NOMO-1 treated with DMSO at 0.1 percent for 48 hours (cell line): ENCODE results near the gene ENO2.

Experiments used
- DNase-seq: peaks from one replicate; lab custom pipeline; 2025; ENCODE audit not compliant: unreplicated experiment; lab: John Stamatoyannopoulos, UW

The ENO2 gene

DNA sequence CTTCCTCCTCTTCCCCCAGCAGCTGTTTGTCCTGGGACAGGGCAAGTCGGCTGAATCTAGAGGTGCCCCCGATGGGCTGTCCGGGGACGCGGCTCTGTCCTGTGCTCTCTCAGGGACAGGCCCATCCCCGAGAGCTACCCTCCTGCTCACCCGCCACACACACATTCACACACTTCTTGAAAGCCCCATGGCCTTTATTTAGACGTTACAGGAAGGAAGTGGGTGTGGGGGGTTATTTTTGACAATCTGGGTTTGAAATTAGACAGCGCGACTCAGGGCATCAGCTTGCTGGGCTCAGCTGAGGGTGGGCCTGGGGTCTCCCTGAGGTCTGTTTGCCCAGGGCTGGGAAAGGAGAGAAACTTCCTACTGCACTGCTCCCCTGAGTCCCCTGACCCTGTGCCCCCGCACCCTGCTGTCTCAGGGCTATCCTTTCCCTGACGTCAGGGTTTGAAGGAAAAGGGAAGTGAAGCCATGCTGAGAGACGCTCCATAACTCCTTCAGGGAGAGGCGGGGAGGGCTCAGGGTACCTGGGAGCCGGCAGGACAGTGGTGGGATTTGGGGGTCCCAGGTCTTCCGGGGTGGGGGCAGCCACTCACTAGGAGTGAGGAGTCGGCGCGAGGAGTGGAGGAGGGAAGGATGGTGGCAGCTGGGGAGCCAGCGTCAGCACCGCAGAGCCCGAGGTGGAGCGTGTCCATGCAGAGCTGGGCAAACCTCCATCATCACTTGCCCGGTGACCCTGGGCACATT lies 44.9 kb downstream of the ENO2 start:
- peak; percentile 94 for DNase-seq

DNA sequence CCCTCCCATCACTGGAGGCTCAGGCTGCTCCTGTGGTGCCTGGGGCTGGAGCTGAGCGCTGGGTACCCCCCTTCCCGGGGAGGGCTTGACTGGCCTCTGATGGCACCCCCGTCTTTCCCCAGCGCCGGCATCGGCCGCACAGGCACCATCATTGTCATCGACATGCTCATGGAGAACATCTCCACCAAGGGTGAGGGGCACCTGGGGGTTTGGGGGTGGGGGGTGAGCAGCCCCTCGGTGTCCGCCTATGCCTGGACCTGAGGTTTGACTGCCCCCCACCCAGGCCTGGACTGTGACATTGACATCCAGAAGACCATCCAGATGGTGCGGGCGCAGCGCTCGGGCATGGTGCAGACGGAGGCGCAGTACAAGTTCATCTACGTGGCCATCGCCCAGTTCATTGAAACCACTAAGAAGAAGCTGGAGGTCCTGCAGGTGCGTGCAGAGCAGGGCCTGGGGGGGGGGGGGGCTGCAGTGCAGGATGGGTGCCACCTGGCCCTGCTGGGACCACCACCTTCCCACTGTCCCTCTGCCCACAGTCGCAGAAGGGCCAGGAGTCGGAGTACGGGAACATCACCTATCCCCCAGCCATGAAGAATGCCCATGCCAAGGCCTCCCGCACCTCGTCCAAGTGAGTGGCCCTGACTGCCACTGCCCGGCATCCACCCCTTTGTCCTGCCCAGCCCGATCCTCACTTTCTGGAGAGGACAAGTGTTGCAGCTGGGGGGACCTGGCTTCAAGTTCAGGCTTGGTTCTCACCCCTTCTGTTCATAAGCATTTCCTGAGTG lies 45.6 kb downstream of the ENO2 start:
- no peak for DNase-seq

DNA sequence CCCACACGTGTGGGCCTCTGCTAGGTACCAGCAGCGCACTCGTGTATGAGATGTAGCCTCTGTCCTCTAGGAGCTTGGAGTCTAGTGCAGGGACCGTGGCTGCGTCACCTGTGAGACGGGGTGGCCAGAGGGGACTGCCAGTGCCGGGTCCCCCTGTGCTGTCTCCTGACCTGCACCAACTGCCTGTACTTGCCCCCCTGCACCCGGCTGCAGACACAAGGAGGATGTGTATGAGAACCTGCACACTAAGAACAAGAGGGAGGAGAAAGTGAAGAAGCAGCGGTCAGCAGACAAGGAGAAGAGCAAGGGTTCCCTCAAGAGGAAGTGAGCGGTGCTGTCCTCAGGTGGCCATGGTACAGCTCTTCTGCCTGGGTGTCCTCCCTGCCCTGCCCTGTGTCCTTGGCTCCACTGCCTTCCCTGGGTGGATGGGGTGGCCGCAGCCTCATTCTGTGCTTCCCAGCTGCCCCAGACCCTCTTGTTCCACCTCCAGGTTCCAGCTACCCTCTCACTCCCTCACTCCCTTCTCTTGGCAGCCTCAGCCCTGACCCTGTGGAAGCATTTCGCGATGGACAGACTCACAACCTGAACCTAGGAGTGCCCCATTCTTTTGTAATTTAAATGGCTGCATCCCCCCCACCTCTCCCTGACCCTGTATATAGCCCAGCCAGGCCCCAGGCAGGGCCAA lies 46.4 kb downstream of the ENO2 start:
- peak; percentile 76 for DNase-seq

DNA sequence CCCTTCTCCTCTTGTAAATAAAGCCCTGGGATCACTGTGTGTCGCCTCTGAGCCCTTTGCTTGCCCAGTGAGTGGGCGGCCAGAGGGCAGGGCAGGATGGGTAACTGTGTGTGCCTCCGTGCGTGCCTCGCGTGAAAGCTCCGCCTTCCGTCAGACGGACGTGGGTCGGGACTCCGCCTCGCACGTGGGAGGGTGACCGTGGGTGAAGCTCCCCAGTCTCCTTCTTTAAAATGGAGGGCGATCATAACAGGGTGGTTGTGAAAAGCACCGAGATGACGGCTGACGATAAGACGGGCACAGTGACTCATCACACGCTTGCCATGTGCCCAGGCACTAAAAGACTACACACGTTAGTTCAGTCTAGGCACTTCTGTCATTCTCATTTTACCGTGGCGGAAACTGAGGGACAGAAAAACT lies 46.9 kb downstream of the ENO2 start:
- DNase-seq = peak; percentile 47

DNA sequence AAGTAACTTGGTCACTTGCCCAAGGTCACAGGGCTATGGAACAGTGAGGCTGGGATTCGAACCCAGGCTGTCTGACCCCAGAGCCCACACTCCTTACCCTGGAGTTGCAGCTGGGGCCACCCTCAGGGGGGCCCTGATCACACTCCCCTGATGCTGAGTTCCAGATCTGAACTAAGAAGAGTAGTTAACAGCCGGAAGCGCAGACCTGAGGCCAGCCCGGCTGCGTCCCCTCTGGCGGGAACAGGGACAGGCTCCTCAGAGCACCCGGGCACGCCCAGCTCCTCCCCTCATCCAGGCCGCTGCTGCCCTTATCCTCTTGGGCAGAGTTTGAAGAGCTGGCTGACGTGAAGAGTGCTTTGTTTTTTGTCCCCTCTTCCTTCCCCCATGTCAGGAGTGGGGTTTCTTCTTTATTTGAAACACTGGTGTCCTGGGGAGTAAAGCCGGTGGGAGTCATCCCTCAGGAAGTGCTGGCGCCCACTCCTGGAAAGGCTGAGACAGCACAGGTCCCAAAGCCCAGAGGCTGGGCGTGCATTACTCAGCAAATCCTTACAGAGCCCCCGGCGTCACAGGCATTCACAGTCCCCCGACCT lies 47.4 kb downstream of the ENO2 start:
- peak; percentile 79 for DNase-seq

DNA sequence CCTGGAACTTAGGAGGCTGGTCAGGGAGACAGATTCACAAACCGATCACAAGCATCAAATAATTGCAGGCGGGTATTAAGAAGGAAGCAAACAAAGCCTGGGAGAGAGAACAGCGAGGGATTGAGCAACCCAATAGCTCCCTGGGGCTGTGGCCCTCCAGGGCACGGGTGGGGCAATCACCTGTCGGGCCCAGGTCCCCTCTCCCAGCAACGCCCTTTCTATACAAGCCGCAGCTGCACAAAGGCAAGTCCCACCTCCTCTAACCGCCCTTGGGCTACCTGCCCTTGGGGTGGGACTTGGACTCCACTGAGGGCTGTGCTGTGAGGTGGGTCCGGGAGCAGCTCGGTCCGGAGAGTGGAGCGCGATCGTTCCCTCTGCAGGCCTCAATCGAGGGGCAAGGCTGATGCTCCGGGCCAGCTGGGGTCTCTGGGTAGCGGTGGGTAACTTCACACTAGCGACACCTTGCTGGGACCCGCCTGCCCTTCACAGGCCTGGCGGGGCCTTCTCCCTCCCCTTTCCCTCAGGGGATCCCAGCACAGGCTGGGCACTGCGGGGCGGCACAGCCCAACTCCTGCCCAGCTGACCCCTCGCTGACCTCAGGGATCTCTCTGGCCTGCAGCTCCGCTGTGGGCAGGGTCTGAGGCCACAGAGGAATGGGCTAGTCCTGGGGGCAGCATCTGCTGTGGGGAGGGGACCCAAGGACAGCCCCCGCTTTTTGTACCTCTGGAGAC lies 48.1 kb downstream of the ENO2 start:
- DNase-seq = peak; percentile 51

DNA sequence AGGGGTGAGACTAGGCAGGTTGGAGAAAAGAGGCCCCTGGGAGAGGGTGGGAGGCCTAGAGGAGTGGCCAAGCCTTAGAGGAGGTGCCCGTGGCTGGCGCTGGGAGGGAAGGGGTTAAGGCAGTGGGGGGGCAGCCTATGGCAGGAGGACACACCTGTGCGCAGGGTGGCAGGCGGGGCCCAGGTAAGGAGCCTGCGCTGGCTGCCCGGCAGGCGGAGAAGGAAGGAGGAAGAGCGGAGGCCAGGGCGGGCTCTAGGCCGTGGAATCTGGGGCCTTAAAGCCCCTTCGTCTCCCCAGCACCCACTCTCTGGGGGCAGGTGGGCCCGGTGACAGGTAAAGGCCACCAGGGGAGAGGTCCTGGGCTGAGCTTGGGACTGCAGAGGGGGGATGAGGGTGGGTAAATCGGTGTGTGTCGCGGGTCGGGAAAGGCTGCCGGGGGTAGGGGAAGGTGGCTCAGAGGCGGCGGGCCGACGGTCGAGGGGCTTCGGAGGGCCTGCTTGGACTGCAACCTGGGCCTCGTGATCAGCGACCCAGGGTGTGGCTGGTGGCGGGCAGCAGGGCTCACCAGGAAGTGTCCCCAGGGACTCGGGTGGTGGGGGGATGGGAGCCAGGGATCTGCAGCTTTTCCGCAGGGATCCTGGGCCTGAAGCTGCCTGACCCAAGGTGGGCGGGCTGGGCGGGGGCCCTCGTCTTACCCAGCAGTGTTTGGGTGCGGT lies 48.8 kb downstream of the ENO2 start:
- no peak for DNase-seq

DNA sequence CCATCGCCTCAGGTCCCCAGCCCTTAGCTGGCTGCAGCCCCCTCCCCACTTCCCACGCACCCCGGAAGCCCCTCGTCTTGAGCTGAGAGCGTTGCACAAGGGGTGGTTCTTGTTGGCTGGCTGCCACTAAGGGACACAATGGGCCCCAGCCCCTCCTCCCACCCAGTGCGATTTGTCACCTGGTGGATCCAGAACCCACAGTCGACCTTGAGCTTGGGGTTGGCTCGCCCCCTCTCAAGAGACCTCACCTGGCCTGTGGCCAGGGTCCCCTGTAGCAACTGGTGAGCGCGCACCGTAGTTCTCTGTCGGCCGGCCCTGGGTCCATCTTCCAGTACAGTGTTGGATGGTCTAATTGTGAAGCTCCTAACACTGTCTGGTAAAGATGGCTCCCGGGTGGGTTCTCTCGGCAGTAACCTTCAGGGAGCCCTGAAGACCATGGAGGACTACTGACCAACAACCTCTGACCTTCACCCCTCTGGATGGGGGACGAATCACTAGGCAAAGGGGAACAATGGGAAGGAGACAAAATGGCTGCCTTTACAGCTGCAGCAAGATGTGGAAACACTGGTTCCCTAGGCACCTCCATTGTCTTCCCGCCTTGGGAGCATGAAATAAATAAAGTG lies 49.5 kb downstream of the ENO2 start:
- no peak for DNase-seq

DNA sequence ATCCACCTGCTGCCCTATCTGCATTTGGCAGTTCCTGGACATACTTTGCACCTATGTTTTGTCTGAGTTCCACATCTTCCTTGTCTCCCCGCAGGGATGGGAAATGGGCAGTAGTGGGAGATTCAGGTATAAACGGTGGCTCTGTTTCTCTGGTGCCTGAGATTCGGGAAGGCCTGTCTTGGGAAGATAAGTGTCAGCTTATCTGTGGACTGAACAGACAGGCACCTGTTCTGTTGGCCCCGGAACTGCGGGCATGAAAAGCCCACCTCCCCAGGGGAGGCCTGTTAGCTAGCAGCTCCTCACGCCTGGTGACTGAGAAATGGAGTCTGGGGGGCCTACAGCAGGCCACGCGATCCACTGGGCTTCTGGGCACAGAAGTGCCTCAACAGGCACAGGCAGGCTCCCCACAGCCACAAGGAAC lies 50.2 kb downstream of the ENO2 start:
- DNase-seq = no peak

DNA sequence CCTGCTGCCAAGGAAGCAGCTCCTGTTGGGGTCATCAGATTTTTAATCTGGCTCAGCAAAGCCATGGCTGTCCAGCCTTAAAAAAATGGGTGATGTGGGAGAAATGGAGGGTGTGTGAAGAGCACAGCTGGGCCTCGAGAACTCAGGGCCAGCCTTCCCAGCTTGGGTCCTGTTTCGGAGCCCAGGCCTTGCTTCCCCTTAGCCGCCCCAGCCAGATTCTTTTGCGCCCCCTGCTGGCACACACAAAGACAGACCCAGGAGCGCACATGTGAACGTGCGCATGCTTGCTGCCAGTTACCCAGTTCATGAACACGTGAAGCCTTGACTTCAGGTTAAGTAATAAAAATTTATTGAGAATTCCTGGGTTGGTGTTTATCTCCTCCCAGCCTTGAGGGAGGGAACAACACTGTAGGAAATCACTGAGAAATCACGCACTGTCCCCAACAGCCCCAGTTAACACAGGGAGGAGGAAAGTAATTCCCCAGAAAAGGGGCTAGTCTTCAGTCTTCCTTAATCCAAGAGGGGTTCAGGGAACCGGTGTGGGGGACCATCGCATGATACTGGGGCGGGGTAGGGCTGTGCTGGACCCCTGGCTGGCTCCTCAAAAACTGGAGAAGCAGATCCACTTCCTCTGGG lies 50.8 kb downstream of the ENO2 start:
- DNase-seq = peak; percentile 81

DNA sequence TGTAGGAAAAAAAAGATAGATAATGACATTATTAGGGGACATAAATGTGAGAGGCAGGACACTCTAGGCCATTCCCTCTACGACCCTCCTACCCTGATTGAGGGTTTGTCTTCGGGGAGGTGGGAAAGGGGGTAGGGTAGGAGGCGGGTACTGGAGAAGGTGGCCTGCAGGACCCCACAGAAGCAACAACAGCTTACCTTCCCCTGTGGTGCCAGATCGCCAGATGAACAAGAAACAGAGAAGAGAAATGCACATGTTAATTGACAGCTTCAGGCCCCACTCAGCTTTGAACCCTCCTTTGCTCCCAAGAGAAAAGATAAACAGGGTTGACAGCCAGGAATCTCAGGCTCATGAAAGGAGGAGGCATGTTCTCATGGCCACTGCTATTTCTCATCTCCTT lies 51.3 kb downstream of the ENO2 start:
- no peak for DNase-seq

DNA sequence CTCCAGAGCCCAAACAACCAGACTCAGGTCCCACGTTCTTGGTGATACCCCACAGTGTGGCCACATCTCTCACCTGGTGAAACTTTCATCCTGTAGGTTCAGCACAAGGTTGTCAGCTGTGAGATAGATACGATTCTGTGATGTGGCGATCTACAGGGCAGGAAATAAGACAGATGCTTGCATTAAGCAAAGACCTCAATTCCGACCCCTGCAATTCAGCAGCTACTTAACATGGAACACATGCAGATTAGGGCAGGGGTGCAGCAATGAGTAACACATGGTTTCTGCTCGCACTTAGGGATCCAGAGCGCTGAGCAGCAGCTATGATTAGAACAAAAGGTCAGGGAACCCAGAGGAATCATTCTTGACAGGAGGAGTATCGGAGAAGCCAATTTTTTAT lies 52.0 kb downstream of the ENO2 start:
- DNase-seq = no peak

DNA sequence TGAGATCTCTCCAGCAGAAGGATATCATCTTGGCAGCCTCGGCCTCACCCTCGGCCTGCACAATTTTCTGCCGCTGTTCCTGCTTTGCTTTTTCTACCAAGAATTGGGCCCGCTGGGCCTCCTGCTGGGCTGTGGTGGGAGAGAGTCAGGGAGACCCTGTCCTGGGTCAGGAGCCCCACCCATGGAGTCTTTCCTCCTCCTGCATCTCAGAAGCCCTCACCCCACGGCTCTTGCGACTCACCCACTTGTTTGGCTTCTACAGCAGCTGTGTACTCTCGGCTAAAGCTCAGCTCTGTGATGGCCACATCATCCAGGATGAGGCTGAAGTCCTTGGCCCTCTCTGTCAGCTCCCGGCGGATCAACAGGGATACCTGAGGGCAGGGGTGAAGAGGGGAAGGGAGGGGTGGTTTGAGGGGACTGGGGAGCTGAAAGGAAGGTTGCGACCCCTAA lies 53.3 kb downstream of the ENO2 start:
- DNase-seq = no peak

DNA sequence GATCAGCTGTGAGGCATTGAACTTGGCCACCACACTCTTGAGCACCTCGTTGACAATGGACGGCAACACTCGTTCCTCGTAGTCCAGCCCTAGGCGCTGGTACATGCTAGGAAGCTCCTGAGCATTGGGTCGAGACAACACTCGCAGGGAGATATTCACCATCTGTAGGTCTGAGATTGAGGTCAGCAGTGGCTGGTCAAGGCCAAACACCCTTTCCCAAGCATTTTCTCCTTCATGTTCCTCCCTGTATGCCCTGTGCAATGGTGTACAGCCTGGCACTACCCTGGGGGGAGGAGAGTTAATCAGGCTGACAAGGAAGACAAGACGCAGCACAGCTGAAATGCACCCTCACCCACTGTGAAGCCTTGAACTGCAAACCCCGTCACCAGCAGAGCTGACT lies 54.0 kb downstream of the ENO2 start:
- no peak for DNase-seq

DNA sequence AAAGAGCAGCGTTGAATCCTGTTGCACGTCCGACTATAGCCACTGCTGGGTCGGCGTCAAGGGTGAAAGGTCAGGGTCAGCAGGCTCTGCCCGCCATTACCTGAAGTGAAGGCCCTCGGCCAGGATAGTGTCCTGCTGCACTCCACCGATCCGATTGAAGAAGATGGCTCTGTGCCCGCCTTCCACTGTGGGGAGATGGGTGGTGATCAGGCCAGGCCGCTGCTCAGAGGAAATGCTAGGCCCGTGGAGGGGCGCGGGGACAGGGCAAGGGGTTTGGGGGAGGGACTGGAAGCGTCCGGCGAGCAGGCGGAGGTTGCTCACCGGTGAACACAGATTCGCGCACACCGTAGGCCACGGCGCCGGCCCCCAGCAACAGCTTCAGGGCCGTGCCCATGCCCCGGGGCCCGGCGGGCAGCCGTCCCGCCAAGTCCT lies 55.7 kb downstream of the ENO2 start:
- DNase-seq = no peak
